ENCODE results near the gene SPAG4.

GRCh38 chr20:35568645-35569044, 47.0 kb upstream of the SPAG4 start:
- no peak for TF ChIP-seq EP300 (IDR thresholded peaks at IDR 0.05)
- peak in 2 of 7 experiments; percentile 10 to 14 for TF ChIP-seq CTCF (IDR thresholded peaks at IDR 0.05)
- no peak for TF ChIP-seq POLR2A (IDR thresholded peaks at IDR 0.05)
